H1 (cell line): ENCODE measurements around the gene LYPD4. TPM values are rescaled to one million over a fixed set of nuclear protein-coding genes. Genes with fewer than 3 reads are reported as not detected.

Source experiments
- CBX8 ChIP-seq: fragments of 300-800, 300-1000 bp; sonication (generic); IDR thresholded peaks from 2 replicates; pipeline ENCODE4 v1.7.1; 2016; ENCODE audit warnings: low read depth, low read length, borderline replicate concordance
- SIRT6 ChIP-seq: IDR thresholded peaks from one replicate; pipeline ENCODE4 v1.7.1; 2012; ENCODE audit warnings: low read length, inconsistent platforms
- TAF1 ChIP-seq: IDR thresholded peaks from 2 replicates; pipeline ENCODE4 v1.6.1; 2011; ENCODE audit warnings: mild to moderate bottlenecking, low read depth, low read length
- polyA plus RNA-seq, 7 experiments: library from polyadenylated mRNA; depleted of rRNA in 3 of 7; stranded (reverse) in 5 of 7; unstranded in 2 of 7; fragments of >200 nt in 5 of 7; fragments of 200-250 nt in 2 of 7; gene quantifications; 1 replicate in 5 of 7; 2 replicates in 1 of 7; 4 replicates in 1 of 7; pipeline versions ENCODE4 v1.2.1 to v1.2.3, GENCODE V29; 2011 to 2013; ENCODE audit warnings: missing spikeins in 2 of 7, mixed read lengths in 2 of 7
- total RNA-seq: library from RNA; stranded (reverse); fragmentation: NEBNext Ultra II Directional; extraction: Animal tissue kit (Norgen Biotek cat#: 25700); gene quantifications from 2 replicates; pipeline ENCODE4 v1.2.1, GENCODE V29; 2021

The LYPD4 gene
- total and polyA plus RNA-seq, 2 of the 8 experiments (the other 6 are each of a cell fraction or from before 2014, with no cell fraction given), result 0.06 TPM; not detected in 1

- TF ChIP-seq CBX8 (no peak), SIRT6 (no peak), TAF1 (no peak)
- TF ChIP-seq, all 59 proteins: peak for 0
Observed at GRCh38 chr19:41853344-41853743, 8.9 kb upstream of the LYPD4 start (continued).
